Cardiac ventricle fibroblast (primary cell): Measurements from ENCODE around the gene CDKN2AIPNL. TPM values are rescaled to one million over a fixed set of nuclear protein-coding genes. Genes with fewer than 3 reads are reported as not detected.

Experiments used
- total RNA-seq: library from RNA; depleted of rRNA; stranded (reverse); fragments of >200 nt; gene quantifications from 2 replicates; pipeline ENCODE4 v1.2.3, GENCODE V29; 2015

CDKN2AIPNL gene
- 14.3 and 15.4 TPM in 2 replicates for total RNA-seq

DNA sequence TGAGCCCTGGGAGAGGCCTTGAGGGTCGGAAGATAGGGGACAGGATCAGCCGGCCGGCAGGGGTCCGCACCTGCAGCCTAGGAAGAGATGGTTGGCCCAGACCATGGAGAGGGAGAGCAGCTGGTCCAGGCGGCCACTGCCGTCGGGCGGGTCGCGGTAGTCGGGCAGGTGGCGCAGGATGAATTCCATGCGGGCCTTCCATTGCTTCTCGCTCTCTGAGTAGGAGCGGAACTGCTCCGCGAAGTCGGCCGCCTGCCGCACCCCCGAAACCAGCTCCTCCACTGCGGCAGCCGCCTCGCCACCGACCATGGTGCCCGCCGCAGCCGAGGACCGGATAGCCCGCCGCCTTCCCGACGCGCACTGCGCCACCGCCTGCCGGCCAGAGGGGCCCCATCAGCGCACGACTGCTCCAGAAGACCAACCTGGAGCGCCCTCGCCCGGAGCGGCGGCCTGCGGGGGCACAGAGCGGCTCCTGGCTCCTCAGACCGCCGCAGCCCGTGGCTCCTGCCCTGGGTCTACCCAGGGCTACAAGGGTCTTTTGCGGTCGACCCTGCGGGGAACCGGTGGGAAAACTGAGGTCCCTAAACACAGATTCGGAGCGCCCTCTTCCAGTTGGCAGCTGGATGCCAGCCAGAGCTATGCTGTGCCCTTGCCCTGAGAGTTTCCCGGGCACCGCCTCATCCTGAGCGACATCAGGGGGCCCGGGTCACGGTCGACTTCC is at the start of gene CDKN2AIPNL:
Gene CDKN2AIPNL, minus strand, starts transcription at position 336 of the 721 bp plus-strand sequence. Its CDS starts 27 bp downstream, at position 309.

DNA sequence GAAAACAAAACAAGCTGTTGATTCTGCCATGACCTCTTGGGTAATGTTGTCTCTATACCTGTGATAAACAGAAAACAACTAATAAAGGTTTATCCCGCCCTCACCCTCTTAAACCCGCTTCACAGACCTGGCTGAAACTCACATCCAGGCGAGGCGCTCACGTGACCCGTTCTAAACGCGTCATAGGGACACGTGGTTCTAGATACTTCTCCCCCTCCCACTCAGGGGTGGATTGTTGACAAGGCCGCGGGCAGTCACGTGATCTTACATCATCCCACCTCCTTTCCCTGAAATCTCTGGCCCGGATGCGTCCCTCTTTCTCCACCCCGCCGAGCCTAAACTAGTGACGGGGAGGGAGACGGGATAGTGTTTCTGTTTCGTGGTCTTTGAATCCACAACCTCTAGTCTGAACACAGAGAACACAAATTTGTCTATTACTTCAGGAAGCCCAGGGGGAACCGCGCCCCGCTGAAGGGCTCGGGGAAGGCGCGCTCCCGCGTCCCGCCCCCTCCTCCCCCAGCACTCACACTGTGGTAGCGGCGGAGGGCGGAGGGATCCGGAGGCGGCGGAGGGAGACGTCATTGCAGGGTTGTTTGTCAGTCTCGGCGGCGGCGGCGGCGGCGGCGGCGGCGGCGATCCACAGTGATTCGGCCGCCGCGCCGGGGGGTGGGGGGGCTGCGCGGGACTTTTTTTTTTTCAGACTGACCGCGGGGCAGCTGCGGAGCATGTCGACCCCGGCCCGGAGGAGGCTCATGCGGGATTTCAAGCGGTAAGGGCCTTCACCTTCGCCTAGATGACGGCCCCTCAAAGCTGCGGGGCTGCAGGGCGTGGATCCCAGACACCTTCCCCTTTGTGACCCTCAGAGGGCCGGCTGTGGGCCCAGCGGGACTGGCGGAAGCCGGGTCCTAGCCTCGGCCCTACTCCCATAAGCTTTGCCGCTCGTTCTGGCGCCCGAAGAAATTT is 40.5 kb downstream of the CDKN2AIPNL start, which contains the start of gene UBE2B:
Gene UBE2B, plus strand, starts transcription at position 699 of the 963 bp plus-strand sequence. Its CDS starts 27 bp downstream, at position 726.

Other genes starting within 250 kb of the CDKN2AIPNL start
- 277 TPM in 2 replicates for gene SKP1, start 234.9 kb downstream of the CDKN2AIPNL start, total RNA-seq
- 97.2 and 127 TPM in 2 replicates for gene PPP2CA, start 185.8 kb downstream of the CDKN2AIPNL start, total RNA-seq
- gene CDKL3, start 44.7 kb downstream of the CDKN2AIPNL start, total RNA-seq: 1.7 and 4.4 TPM in 2 replicates
- gene UBE2B, start 40.3 kb downstream of the CDKN2AIPNL start, total RNA-seq: 29.4 and 47.8 TPM in 2 replicates
- gene JADE2, start 113.8 kb upstream of the CDKN2AIPNL start, total RNA-seq: 46.7 and 71.0 TPM in 2 replicates
- 32.1 and 54.4 TPM in 2 replicates for gene SAR1B, start 220.9 kb upstream of the CDKN2AIPNL start, total RNA-seq
- gene SEC24A, start 236.9 kb upstream of the CDKN2AIPNL start, total RNA-seq: 18.4 and 23.0 TPM in 2 replicates